B cell (primary cell): ENCODE measurements around the gene HOMER3. TPM values are rescaled to one million over a fixed set of nuclear protein-coding genes. Genes with fewer than 3 reads are reported as not detected.

Source experiments
- ATAC-seq: fragments of 200-7000 bp; cut with Tn5 transposase; one replicate; pipeline ENCODE4 v1.10.0; 2021; ENCODE audit warnings: low read depth, mild to moderate bottlenecking, moderate number of reproducible peaks, moderate library complexity
- CTCF ChIA-PET: fragments of 350-600 bp; sonication (Branson Sonifier 250); formaldehyde crosslinking; loops from one replicate; lab custom pipeline; 2021; ENCODE audit warnings: antibody characterized with exemption, inconsistent platforms; lab: Charles Lee
- POLR2A ChIA-PET: fragments of 350-600 bp; sonication (Branson Sonifier 250); formaldehyde crosslinking; loops from one replicate; lab custom pipeline; 2021; ENCODE audit warnings: antibody characterized with exemption; lab: Charles Lee
- DNase-seq: peaks from one replicate; pipeline ENCODE4 v3.0.0; 2013
- H2AFZ ChIP-seq: 2 replicates; pipeline ENCODE4 v1.6.1; 2012; ENCODE audit warnings: mild to moderate bottlenecking, low read depth, low read length; ENCODE audit not compliant: insufficient read depth, poor library complexity, severe bottlenecking
- H3K27ac ChIP-seq, 2 donors: 1 replicate in 1 of 2; 2 replicates in 1 of 2; pipeline ENCODE4 v1.5.1; 2012 to 2013; ENCODE audit warnings: low read length in 2 of 2, mild to moderate bottlenecking in 2 of 2, moderate library complexity in 1 of 2
- H3K27me3 ChIP-seq, 4 experiments: fragments of 200-600 bp in 1 of 4; sonication (generic) in 1 of 4; replicated peaks in 1 of 4; 1 replicate in 2 of 4; 2 replicates in 2 of 4; pipeline versions ENCODE4 v1.6.1 to v1.7.0; 2013 to 2016; ENCODE audit warnings: low read length in 3 of 4, mild to moderate bottlenecking in 2 of 4, mixed read lengths in 1 of 4, moderate library complexity in 1 of 4; ENCODE audit not compliant: insufficient read depth in 4 of 4, control insufficient read depth in 3 of 4; ENCODE audit errors: control extremely low read depth in 1 of 4
- H3K36me3 ChIP-seq, 2 experiments: replicated peaks in 1 of 2; 1 replicate in 1 of 2; 2 replicates in 1 of 2; pipeline versions ENCODE4 v1.6.1 to v1.7.1; 2013; ENCODE audit warnings: low read length in 1 of 2; ENCODE audit not compliant: insufficient read depth in 2 of 2, control insufficient read depth in 1 of 2; ENCODE audit errors: control extremely low read depth in 1 of 2, extremely low read depth in 1 of 2
- H3K4me1 ChIP-seq, 2 donors: fragments of 200-600 bp in 1 of 2; sonication (generic) in 1 of 2; 1 replicate in 1 of 2; 2 replicates in 1 of 2; pipeline versions ENCODE4 v1.5.1 to v1.6.1; 2013 to 2017; ENCODE audit warnings: low read length in 2 of 2; ENCODE audit not compliant: control insufficient read depth in 2 of 2, insufficient read depth in 2 of 2
- H3K4me2 ChIP-seq: replicated peaks from 2 replicates; pipeline ENCODE3; 2012; ENCODE audit warnings: mild to moderate bottlenecking, low read depth, low read length; ENCODE audit not compliant: poor library complexity, severe bottlenecking
- H3K4me3 ChIP-seq, 5 experiments: fragments of 200-600 bp in 1 of 5; sonication (generic) in 1 of 5; 1 replicate in 3 of 5; 2 replicates in 2 of 5; pipeline versions ENCODE4 v1.5.1 to v1.7.0; 2011 to 2016; ENCODE audit warnings: low read length in 4 of 5, mild to moderate bottlenecking in 4 of 5, low read depth in 2 of 5, control low read depth in 1 of 5, moderate library complexity in 1 of 5; ENCODE audit not compliant: insufficient read depth in 1 of 5; ENCODE audit errors: control extremely low read depth in 1 of 5, extremely low read depth in 1 of 5
- H3K79me2 ChIP-seq: fragments of 200-600 bp; sonication (generic); one replicate; pipeline ENCODE4 v1.6.0; 2016; ENCODE audit warnings: low read length; ENCODE audit not compliant: control insufficient read depth, insufficient read depth
- H3K9ac ChIP-seq: fragments of 200-600 bp; sonication (generic); 2 replicates; pipeline ENCODE4 v1.6.1; 2017; ENCODE audit warnings: mild to moderate bottlenecking, low read length, moderate library complexity
- H3K9me3 ChIP-seq, 3 donors: one replicate each; pipeline versions ENCODE4 v1.6.1 to v1.7.1; 2013; ENCODE audit warnings: low read length in 2 of 3; ENCODE audit not compliant: control insufficient read depth in 2 of 3, insufficient read depth in 1 of 3; ENCODE audit errors: control extremely low read depth in 1 of 3
- H4K20me1 ChIP-seq: 2 replicates; pipeline ENCODE4 v1.6.0; 2012; ENCODE audit warnings: mild to moderate bottlenecking, low read length; ENCODE audit not compliant: insufficient read depth, control insufficient read depth, poor library complexity, severe bottlenecking
- H3K27ac Mint-ChIP-seq: one replicate; pipeline ENCODE4 v1.8.0; 2021; ENCODE audit warnings: mixed read lengths
- H3K27me3 Mint-ChIP-seq: one replicate; pipeline ENCODE4 v1.8.0; 2021; ENCODE audit warnings: mixed read lengths
- H3K4me1 Mint-ChIP-seq: one replicate; pipeline ENCODE4 v1.8.0; 2021; ENCODE audit warnings: mixed read lengths
- H3K4me3 Mint-ChIP-seq: one replicate; pipeline ENCODE4 v1.8.0; 2021; ENCODE audit warnings: mixed read lengths
- H3K9me3 Mint-ChIP-seq: one replicate; pipeline ENCODE4 v1.8.0; 2022; ENCODE audit warnings: mixed read lengths; ENCODE audit not compliant: insufficient read depth
- CTCF ChIP-seq: fragments of 200-600 bp; IDR thresholded peaks from one replicate; pipeline ENCODE4 v1.8.0; 2022; ENCODE audit warnings: antibody characterized with exemption, mild to moderate bottlenecking
- EZH2 ChIP-seq: IDR thresholded peaks from 2 replicates; pipeline ENCODE4 v1.6.1; 2012; ENCODE audit warnings: borderline replicate concordance, low read depth, mild to moderate bottlenecking, moderate library complexity, low read length; ENCODE audit not compliant: insufficient read depth, poor library complexity, severe bottlenecking
- WGBS: methylation state at CpG from one replicate; pipeline ENCODE4 v1.1.5; 2013; ENCODE audit warnings: missing lambda C conversion rate; ENCODE audit not compliant: insufficient coverage; 5-methylcytosine and 5-hydroxymethylcytosine counted together
- intact Hi-C: fragments of 100-400 bp; cut with micrococcal nuclease; formaldehyde crosslinking; loops from one replicate; pipeline ENCODE4 v1.10.0; 2022
- polyA plus RNA-seq: library from polyadenylated mRNA; depleted of rRNA; stranded (reverse); fragments of >200 nt; gene quantifications from 2 replicates; pipeline ENCODE4 v1.2.3, GENCODE V29; 2012
- total RNA-seq, 2 donors: library from RNA; stranded (reverse); fragments of 120-200 nt in 1 of 2; gene quantifications; 1 replicate in 1 of 2; 2 replicates in 1 of 2; pipeline versions ENCODE4 v1.2.3 to v1.2.4, GENCODE V29; 2013 to 2022

HOMER3 gene
- total and polyA plus RNA-seq, 2 donors (not counting 1 experiment from before 2014, with no cell fraction given), result 5.9 to 26.4 TPM

- Mint-ChIP-seq H3K4me3 (no peak overlapping the region), H3K4me1 (peaks cover 11% of the 10 kb centered on the region), H3K27me3 (peaks cover 18% of the 10 kb centered on the region), H3K27ac (no peak overlapping the region), H3K9me3 (no peaks in the 10 kb centered on the region)
- 97% methylated on average over 18 of the region's 18 CpGs for WGBS
- ATAC-seq (no peak), DNase-seq (no peak)
- intact Hi-C loops, result no loop called here
- peaks cover 0 to 20% (median 11%) of the 10 kb centered on the region in 4 experiments for H3K27me3 ChIP-seq
- no peak for TF ChIP-seq CTCF
- no peak for TF ChIP-seq EZH2
- no peak overlapping the region for H2AFZ ChIP-seq
- no peaks in the 10 kb centered on the region for H3K79me2 ChIP-seq
- no peak overlapping the region for H3K9ac ChIP-seq
- H3K4me1 ChIP-seq, result peaks cover 13 to 17% of the 10 kb centered on the region in 2 donors
- POLR2A ChIA-PET, result no interaction called here
- H4K20me1 ChIP-seq, result peaks cover 21% of the 10 kb centered on the region
- CTCF ChIA-PET, result no interaction called here
- no peak overlapping the region for H3K4me2 ChIP-seq
- H3K9me3 ChIP-seq, result no peaks in the 10 kb centered on the region
- H3K36me3 ChIP-seq, result peaks cover 1 to 37% of the 10 kb centered on the region in 2 experiments
- no peak overlapping the region for H3K27ac ChIP-seq
- H3K4me3 ChIP-seq, result no peak overlapping the region
Measured at GRCh38 chr19:18898607-18899408, 42.2 kb downstream of the HOMER3 start.

- peaks cover 22% of the 10 kb centered on the region for H3K27me3 Mint-ChIP-seq
- peaks cover 13 to 17% of the 10 kb centered on the region in 2 donors for H3K4me1 ChIP-seq
- no peak overlapping the region for H3K27ac ChIP-seq
- H3K4me3 Mint-ChIP-seq, result no peak overlapping the region
- H3K4me3 ChIP-seq, result no peak overlapping the region
- no peak overlapping the region for H2AFZ ChIP-seq
- peaks cover 1 to 32% of the 10 kb centered on the region in 2 experiments for H3K36me3 ChIP-seq
- peaks cover 11% of the 10 kb centered on the region for H3K4me1 Mint-ChIP-seq
- no peaks in the 10 kb centered on the region for H3K9me3 ChIP-seq
- TF ChIP-seq CTCF, result no peak
- no peak for TF ChIP-seq EZH2
- H3K27ac Mint-ChIP-seq, result no peak overlapping the region
- ChIA-PET POLR2A (no interaction called here), CTCF (no interaction called here)
- H3K27me3 ChIP-seq, result peaks cover 0 to 25% (median 11%) of the 10 kb centered on the region in 4 experiments
- DNase-seq (no peak), ATAC-seq (no peak)
- H3K4me2 ChIP-seq, result no peak overlapping the region
- H3K9me3 Mint-ChIP-seq, result no peaks in the 10 kb centered on the region
- H4K20me1 ChIP-seq, result peaks cover 21% of the 10 kb centered on the region
- 93% methylated on average over 14 of the region's 18 CpGs for WGBS
- H3K9ac ChIP-seq, result no peak overlapping the region
- intact Hi-C loops, result no loop called here
- H3K79me2 ChIP-seq, result no peaks in the 10 kb centered on the region
Measured at GRCh38 chr19:18898081-18898606, 42.9 kb downstream of the HOMER3 start.
